ENCODE data around the gene ATP2C1. TPM values are rescaled to one million over a fixed set of nuclear protein-coding genes. Genes with fewer than 3 reads are reported as not detected.
"Not testable (repeated sequence)": the region's sequence is repeated elsewhere in the genome, so short reads cannot be mapped to it uniquely, and the experiment has no call there.

Gene ATP2C1
- total and polyA plus RNA-seq, 2 experiments from 2014 or later: 28.1 to 75.7 TPM

DNA sequence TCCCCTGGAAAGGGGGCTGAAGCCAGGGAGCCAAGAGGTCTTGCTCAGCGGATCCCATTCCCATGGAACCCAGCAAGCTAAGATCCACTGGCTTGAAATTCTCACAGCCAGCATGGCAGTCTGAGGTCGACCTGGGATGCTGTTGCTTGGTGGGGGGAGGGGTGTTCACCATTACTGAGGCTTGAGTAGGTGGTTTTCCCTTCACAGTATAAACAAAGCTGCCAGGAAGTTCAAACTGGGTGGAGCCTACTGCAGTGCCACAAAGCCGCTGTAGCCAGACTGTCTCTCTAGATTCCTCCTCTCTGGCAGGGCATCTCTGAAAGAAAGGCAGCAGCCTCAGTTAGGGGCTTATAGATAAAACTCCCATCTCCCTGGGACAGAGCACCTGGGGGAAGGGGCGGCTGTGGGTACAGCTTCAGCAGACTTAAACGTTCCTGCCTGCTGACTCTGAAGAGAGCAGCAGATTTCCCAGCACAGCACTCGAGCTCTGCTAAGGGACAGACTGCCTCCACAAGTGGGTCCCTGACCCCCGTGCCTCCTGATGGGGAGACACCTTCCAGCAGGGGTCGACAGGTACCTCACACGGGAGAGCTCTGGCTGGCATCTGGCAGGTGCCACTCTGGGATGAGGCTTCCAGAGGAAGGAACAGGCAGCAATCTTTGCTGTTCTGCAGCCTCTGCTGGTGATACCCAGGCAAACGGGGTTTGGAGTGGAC lies 148.5 kb downstream of the ATP2C1 start:
- peak; percentile 60 for DNase-seq (ENCODE audit: low spot score)
- Histone ChIP-seq H3K4me2 (peak overlapping the region; percentile 63), H2AFZ (peak overlapping the region; percentile 49), H3K4me1 (ENCODE audit: insufficient read depth) (peaks cover 14% of the 10 kb centered on the region)
- TF ChIP-seq CTCF (conservative IDR thresholded peaks at IDR 0.05; ENCODE audit: low read depth in 2 of 2): peak in 1 of 2 experiments; percentile 40; a peak in 3 of 4 replicates
- H3K4me3 Mint-ChIP-seq; H3K27ac Mint-ChIP-seq; H3K9me2 ChIP-seq (ENCODE audit: insufficient read depth); H3K27me3 Mint-ChIP-seq (ENCODE audit: insufficient read depth, low read depth, poor library complexity); H4K20me1 ChIP-seq (replicated peaks; ENCODE audit: insufficient read depth); H3K4me3 ChIP-seq; H3K79me2 ChIP-seq (replicated peaks; ENCODE audit: insufficient read depth); H3K27ac ChIP-seq (ENCODE audit: low read depth); H3F3A ChIP-seq (replicated peaks; ENCODE audit: low read depth); H3K36me3 ChIP-seq (ENCODE audit: insufficient read depth); H3K27me3 ChIP-seq (ENCODE audit: insufficient read depth): not testable (repeated sequence)
- H3K4me1 Mint-ChIP-seq: peaks cover 18% of the 10 kb centered on the region
- H3K9me3 Mint-ChIP-seq: peaks cover 10% of the 10 kb centered on the region; the same call in 2 of the 3 replicates
- H3K36me3 Mint-ChIP-seq (ENCODE audit: low read depth): peaks cover 15% of the 10 kb centered on the region
- peak; percentile 62 for ATAC-seq

- peaks cover 1% of the 10 kb centered on the region for H3K27me3 Mint-ChIP-seq (ENCODE audit: insufficient read depth, low read depth, poor library complexity)
- H3K79me2 ChIP-seq (replicated peaks; ENCODE audit: insufficient read depth): no peaks in the 10 kb centered on the region
- peaks cover 1% of the 10 kb centered on the region for H3K4me1 ChIP-seq (ENCODE audit: insufficient read depth)
- no peak overlapping the region; the same call in 1 of the 2 replicates for H2AFZ ChIP-seq
- no peaks in the 10 kb centered on the region for H3K27me3 ChIP-seq (ENCODE audit: insufficient read depth)
- peak overlapping the region; percentile 68; the same call in 1 of the 2 replicates for H3K27ac Mint-ChIP-seq
- TF ChIP-seq CTCF (conservative IDR thresholded peaks at IDR 0.05; ENCODE audit: low read depth in 2 of 2) (peak; percentile 52 to 54), POLR2AphosphoS5 (IDR thresholded peaks at IDR 0.05; ENCODE audit: low read depth) (no peak)
- H3F3A ChIP-seq (replicated peaks; ENCODE audit: low read depth): no peaks in the 10 kb centered on the region
- H3K9me3 Mint-ChIP-seq: peaks cover 12% of the 10 kb centered on the region; the same call in 2 of the 3 replicates
- H3K4me3 ChIP-seq: no peak overlapping the region
- H3K4me1 Mint-ChIP-seq: peaks cover 4% of the 10 kb centered on the region; the same call in 1 of the 3 replicates
- ATAC-seq (peak; percentile 28; the same call in 2 of the 3 replicates), DNase-seq (ENCODE audit: low spot score) (peak; percentile 48)
- no peaks in the 10 kb centered on the region for H3K9me2 ChIP-seq (ENCODE audit: insufficient read depth)
- no peaks in the 10 kb centered on the region for H3K36me3 ChIP-seq (ENCODE audit: insufficient read depth)
- H3K36me3 Mint-ChIP-seq (ENCODE audit: low read depth): peaks cover 14% of the 10 kb centered on the region; the same call in 2 of the 3 replicates
- H4K20me1 ChIP-seq (replicated peaks; ENCODE audit: insufficient read depth): no peaks in the 10 kb centered on the region
- no peak overlapping the region; the same call in 2 of the 3 replicates for H3K4me3 Mint-ChIP-seq
- no peak overlapping the region for H3K4me2 ChIP-seq
- no peak overlapping the region for H3K27ac ChIP-seq (ENCODE audit: low read depth)
Measured at GRCh38 chr3:131047582-131047981, 153.7 kb downstream of the ATP2C1 start.

- H3K36me3 ChIP-seq (ENCODE audit: insufficient read depth): no peaks in the 10 kb centered on the region
- peaks cover 11% of the 10 kb centered on the region; the same call in 2 of the 3 replicates for H3K36me3 Mint-ChIP-seq (ENCODE audit: low read depth)
- no peaks in the 10 kb centered on the region for H4K20me1 ChIP-seq (replicated peaks; ENCODE audit: insufficient read depth)
- peak overlapping the region; percentile 68; the same call in 1 of the 2 replicates for H3K27ac Mint-ChIP-seq
- no peak overlapping the region for H3K27ac ChIP-seq (ENCODE audit: low read depth)
- no peak overlapping the region; the same call in 2 of the 3 replicates for H3K4me3 Mint-ChIP-seq
- DNase-seq (ENCODE audit: low spot score): no peak
- H3K4me1 Mint-ChIP-seq: peaks cover 4% of the 10 kb centered on the region; the same call in 1 of the 3 replicates
- H2AFZ ChIP-seq: no peak overlapping the region; the same call in 1 of the 2 replicates
- no peaks in the 10 kb centered on the region for H3K27me3 ChIP-seq (ENCODE audit: insufficient read depth)
- no peak overlapping the region for H3K4me3 ChIP-seq
- H3K4me1 ChIP-seq (ENCODE audit: insufficient read depth): no peaks in the 10 kb centered on the region
- H3K27me3 Mint-ChIP-seq (ENCODE audit: insufficient read depth, low read depth, poor library complexity): peaks cover 1% of the 10 kb centered on the region
- H3F3A ChIP-seq (replicated peaks; ENCODE audit: low read depth): no peaks in the 10 kb centered on the region
- H3K4me2 ChIP-seq: no peak overlapping the region
- H3K9me2 ChIP-seq (ENCODE audit: insufficient read depth): no peaks in the 10 kb centered on the region
- peaks cover 12% of the 10 kb centered on the region; the same call in 2 of the 3 replicates for H3K9me3 Mint-ChIP-seq
- ATAC-seq: peak; percentile 25; the same call in 1 of the 3 replicates
- no peaks in the 10 kb centered on the region for H3K79me2 ChIP-seq (replicated peaks; ENCODE audit: insufficient read depth)
- TF ChIP-seq CTCF (conservative IDR thresholded peaks at IDR 0.05; ENCODE audit: low read depth in 2 of 2): no peak
- no peak for TF ChIP-seq POLR2AphosphoS5 (IDR thresholded peaks at IDR 0.05; ENCODE audit: low read depth)
- no peak for TF ChIP-seq EZH2 (IDR thresholded peaks at IDR 0.05; ENCODE audit: low read depth, unreplicated experiment)
- TF ChIP-seq, protein P1, sequence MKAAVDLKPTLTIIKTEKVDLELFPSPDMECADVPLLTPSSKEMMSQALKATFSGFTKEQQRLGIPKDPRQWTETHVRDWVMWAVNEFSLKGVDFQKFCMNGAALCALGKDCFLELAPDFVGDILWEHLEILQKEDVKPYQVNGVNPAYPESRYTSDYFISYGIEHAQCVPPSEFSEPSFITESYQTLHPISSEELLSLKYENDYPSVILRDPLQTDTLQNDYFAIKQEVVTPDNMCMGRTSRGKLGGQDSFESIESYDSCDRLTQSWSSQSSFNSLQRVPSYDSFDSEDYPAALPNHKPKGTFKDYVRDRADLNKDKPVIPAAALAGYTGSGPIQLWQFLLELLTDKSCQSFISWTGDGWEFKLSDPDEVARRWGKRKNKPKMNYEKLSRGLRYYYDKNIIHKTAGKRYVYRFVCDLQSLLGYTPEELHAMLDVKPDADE (IDR thresholded peaks at IDR 0.05): no peak
Measured at GRCh38 chr3:131048030-131048429, 154.1 kb downstream of the ATP2C1 start.

Data from GM23338 (cell line).